OCI-M2 (cell line): Measurements from ENCODE around the gene SLN.

Experiments used
- DNase-seq: peaks from one replicate; lab custom pipeline; 2025; ENCODE audit not compliant: unreplicated experiment; lab: John Stamatoyannopoulos, UW

SLN gene

GRCh38 chr11:107683807-107684206 is 28.0 kb downstream of the SLN start:
- no peak for DNase-seq

GRCh38 chr11:107683061-107683460 is 28.8 kb downstream of the SLN start:
- DNase-seq = no peak

- no peak for DNase-seq
These were observed 29.3 kb downstream of the SLN start for GRCh38 chr11:107682572-107682971.

- no peak for DNase-seq
These were observed 29.7 kb downstream of the SLN start for GRCh38 chr11:107682171-107682570.

- no peak for DNase-seq
These were observed 32.4 kb downstream of the SLN start for GRCh38 chr11:107679255-107680024.

GRCh38 chr11:107678632-107678971 is 33.3 kb downstream of the SLN start:
- DNase-seq = no peak

GRCh38 chr11:107677924-107678631 is 33.8 kb downstream of the SLN start:
- DNase-seq = no peak

GRCh38 chr11:107676336-107677057 is 35.4 kb downstream of the SLN start:
- DNase-seq = no peak

GRCh38 chr11:107675902-107676301 is 36.0 kb downstream of the SLN start:
- DNase-seq = no peak

- no peak for DNase-seq
These were observed 41.8 kb downstream of the SLN start for GRCh38 chr11:107669893-107670601.

- no peak for DNase-seq
These were observed 42.6 kb downstream of the SLN start for GRCh38 chr11:107669191-107669740.

GRCh38 chr11:107666911-107667613 is 44.8 kb downstream of the SLN start:
- DNase-seq = no peak

GRCh38 chr11:107665018-107665417 is 46.8 kb downstream of the SLN start:
- DNase-seq = no peak

GRCh38 chr11:107661656-107662055 is 50.2 kb downstream of the SLN start:
- DNase-seq = no peak

GRCh38 chr11:107660066-107660465 is 51.8 kb downstream of the SLN start:
- no peak for DNase-seq

- no peak for DNase-seq
These were observed 52.5 kb downstream of the SLN start for GRCh38 chr11:107659310-107659709.
